Stimulated activated naive B cell treated with anti-CD40 and anti-IgM and Interleukin-4, amounts not matched to agents 10 μg/mL and 1 μg/mL and 100 μg/mL, for 72 hours (primary cell): Measurements from ENCODE around the gene UBE2A.

Experiments used
- ATAC-seq, 2 donors: fragments of 150-1000 bp; cut with Tn5 transposase; replicated peaks; 2 replicates each; pipeline ENCODE4 v1.10.0; 2021; ENCODE audit warnings: moderate library complexity in 1 of 2
- DNase-seq: peaks from one replicate; pipeline ENCODE4 v3.0.0; 2021
- H3K27ac Mint-ChIP-seq: one replicate; pipeline ENCODE4 v1.8.0; 2022; ENCODE audit warnings: mild to moderate bottlenecking, mixed read lengths
- H3K27me3 Mint-ChIP-seq, 2 donors: one replicate each; pipeline ENCODE4 v1.8.0; 2022; ENCODE audit warnings: mixed read lengths in 2 of 2
- H3K36me3 Mint-ChIP-seq, 2 donors: one replicate each; pipeline ENCODE4 v1.8.0; 2022; ENCODE audit warnings: mixed read lengths in 2 of 2, mild to moderate bottlenecking in 1 of 2
- H3K4me1 Mint-ChIP-seq, 2 donors: one replicate each; pipeline ENCODE4 v1.8.0; 2022; ENCODE audit warnings: mixed read lengths in 2 of 2, mild to moderate bottlenecking in 1 of 2
- H3K4me3 Mint-ChIP-seq, 2 donors: one replicate each; pipeline ENCODE4 v1.8.0; 2022; ENCODE audit warnings: mild to moderate bottlenecking in 2 of 2, mixed read lengths in 2 of 2, moderate library complexity in 1 of 2
- H3K9me3 Mint-ChIP-seq, 2 donors: one replicate each; pipeline ENCODE4 v1.8.0; 2022; ENCODE audit warnings: mixed read lengths in 2 of 2, mild to moderate bottlenecking in 1 of 2

Gene UBE2A

GRCh38 chrX:119583431-119584059 is 9.2 kb downstream of the UBE2A start:
- peak overlapping the region; percentile 21 for H3K27ac Mint-ChIP-seq

DNA sequence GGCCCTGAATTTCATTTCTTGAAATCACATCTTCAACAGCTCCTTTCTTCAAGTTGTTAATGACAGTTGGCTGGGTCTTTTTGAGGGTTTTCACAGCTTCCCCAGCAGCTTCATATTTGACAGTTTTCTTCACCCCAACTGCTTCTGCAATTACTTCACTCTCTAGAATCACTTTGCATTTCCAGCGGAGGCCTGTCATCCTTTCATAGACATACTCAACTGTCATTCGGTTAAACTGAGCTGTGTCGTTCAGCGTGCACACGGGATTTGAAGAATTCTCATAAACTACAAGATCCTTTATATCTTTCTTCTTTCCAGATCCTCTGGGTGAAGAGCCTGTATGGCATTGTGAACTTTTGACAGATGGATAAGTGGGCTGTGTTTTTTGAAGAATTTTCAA is 15.4 kb downstream of the UBE2A start:
- H3K9me3 Mint-ChIP-seq, result no peaks in the 10 kb centered on the region
- no peak overlapping the region for H3K4me3 Mint-ChIP-seq
- H3K27me3 Mint-ChIP-seq, result no peaks in the 10 kb centered on the region
- ATAC-seq, result no peak
- no peak overlapping the region for H3K27ac Mint-ChIP-seq
- peaks cover 8 to 16% of the 10 kb centered on the region in 2 donors for H3K36me3 Mint-ChIP-seq
- DNase-seq, result no peak
- peaks cover 0 to 4% of the 10 kb centered on the region in 2 donors for H3K4me1 Mint-ChIP-seq

More at GRCh38 chrX:119583431-119584059, 9.2 kb downstream of the UBE2A start:
- peaks cover 0 to 5% of the 10 kb centered on the region in 2 donors for H3K36me3 Mint-ChIP-seq
- ATAC-seq (no peak), DNase-seq (no peak)
- H3K4me1 Mint-ChIP-seq, result peaks cover 5 to 24% of the 10 kb centered on the region in 2 donors
- H3K27me3 Mint-ChIP-seq, result no peaks in the 10 kb centered on the region
- no peaks in the 10 kb centered on the region for H3K9me3 Mint-ChIP-seq
- H3K4me3 Mint-ChIP-seq, result no peak overlapping the region

- H3K27ac Mint-ChIP-seq, result no peak overlapping the region
These were observed 28.4 kb downstream of the UBE2A start for GRCh38 chrX:119602701-119603255.

DNA sequence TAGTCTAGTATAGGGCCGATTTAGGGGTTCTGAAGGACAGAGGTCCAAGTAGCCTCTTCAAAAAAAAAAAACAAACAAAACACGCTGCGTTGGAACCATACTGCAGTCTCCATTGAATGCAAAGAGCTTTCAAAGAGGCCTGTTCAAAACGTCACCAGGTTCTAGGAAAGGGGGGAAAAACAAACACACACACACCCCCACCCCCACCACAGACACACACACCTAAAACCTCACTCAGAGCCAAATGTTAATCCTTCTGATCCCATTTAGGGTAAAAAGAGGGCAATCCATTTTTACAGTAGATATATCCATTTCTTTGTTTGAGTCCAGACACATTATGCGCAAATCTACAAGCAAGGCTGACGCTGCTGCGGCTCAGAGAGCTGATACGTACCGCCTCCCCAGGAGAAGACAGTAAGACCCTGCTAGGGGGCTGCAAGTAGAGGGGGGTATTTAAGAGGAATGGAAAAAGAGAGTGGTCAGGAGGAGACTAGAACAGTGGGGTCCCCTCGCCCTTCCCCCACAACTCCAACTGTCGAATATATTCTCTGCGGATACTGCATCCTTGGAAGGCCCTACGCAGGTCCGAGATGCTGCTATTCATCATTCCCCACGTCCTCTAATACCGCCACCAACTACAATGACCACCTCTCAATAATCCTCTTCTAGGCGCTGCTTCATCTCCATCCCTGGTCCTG is 30.6 kb downstream of the UBE2A start:
- Mint-ChIP-seq H3K9me3 (no peaks in the 10 kb centered on the region), H3K4me3 (peak overlapping the region; percentile 96 to 99), H3K36me3 (peaks cover 3 to 24% of the 10 kb centered on the region in 2 donors), H3K27me3 (peaks cover 0 to 20% of the 10 kb centered on the region in 2 donors), H3K27ac (peak overlapping the region; percentile 96), H3K4me1 (peaks cover 16 to 17% of the 10 kb centered on the region in 2 donors)
- ATAC-seq (no peak), DNase-seq (no peak)

More at GRCh38 chrX:119602701-119603255, 28.4 kb downstream of the UBE2A start:
- DNase-seq (no peak), ATAC-seq (no peak)
- Mint-ChIP-seq H3K36me3 (peaks cover 6 to 28% of the 10 kb centered on the region in 2 donors), H3K4me3 (no peak overlapping the region), H3K27me3 (peaks cover 0 to 20% of the 10 kb centered on the region in 2 donors), H3K4me1 (peaks cover 16 to 18% of the 10 kb centered on the region in 2 donors), H3K9me3 (no peaks in the 10 kb centered on the region)

DNA sequence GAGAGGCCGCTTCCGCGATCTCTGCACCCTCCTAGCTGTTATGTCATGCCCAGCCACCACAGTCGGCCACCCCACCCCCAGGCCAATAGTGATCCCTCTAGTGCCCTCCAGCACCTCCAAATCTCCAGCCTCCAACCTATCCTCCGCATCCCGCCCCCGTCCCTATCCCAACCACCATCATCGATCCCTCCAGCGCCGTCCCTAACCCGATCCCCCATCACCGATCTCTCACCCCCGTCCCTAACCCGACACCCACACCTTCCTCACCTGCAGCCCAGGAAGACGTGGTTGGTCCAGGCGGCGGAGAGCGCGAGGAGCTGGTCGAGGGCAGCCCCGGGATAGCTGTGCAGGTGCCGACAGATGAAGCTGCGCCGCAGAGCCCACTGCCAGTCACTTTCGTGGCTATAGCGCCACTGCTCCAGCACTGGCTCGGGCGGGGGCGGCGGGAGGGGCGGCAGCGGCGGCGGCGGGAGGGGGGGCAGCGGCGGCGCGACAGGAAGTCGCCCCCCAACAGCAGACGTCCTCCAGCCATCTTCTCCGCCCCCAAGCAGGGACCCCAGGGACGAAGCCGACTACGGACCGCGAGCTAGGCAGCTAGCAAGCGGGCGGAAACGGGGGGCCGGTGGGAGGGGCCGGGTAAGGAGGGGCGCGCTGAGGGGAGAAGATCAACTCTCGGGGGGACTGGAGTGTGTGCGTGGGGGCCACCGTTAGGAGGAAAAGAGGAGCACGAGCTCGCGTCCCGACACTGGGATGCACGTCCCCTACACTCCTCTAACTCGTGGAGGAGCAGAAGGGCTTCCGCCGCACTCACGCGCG is 31.3 kb downstream of the UBE2A start:
- peaks cover 16 to 18% of the 10 kb centered on the region in 2 donors for H3K4me1 Mint-ChIP-seq
- H3K9me3 Mint-ChIP-seq, result no peaks in the 10 kb centered on the region

GRCh38 chrX:119606280-119607017 is 32.1 kb downstream of the UBE2A start, which contains the start of gene NKRF:
NKRF (minus strand) TSS chrX:119606424.
- peak; percentile 85 to 86 for ATAC-seq
- peaks cover 3 to 20% of the 10 kb centered on the region in 2 donors for H3K36me3 Mint-ChIP-seq

More for the DNA sequence above, 31.3 kb downstream of the UBE2A start:
- peak overlapping the region; percentile 96 to 99 for H3K4me3 Mint-ChIP-seq
- H3K36me3 Mint-ChIP-seq, result peaks cover 3 to 24% of the 10 kb centered on the region in 2 donors
- DNase-seq, result no peak
- H3K27me3 Mint-ChIP-seq, result peaks cover 0 to 20% of the 10 kb centered on the region in 2 donors
- H3K27ac Mint-ChIP-seq, result peak overlapping the region; percentile 97
- peak; percentile 66 to 68 for ATAC-seq

DNA sequence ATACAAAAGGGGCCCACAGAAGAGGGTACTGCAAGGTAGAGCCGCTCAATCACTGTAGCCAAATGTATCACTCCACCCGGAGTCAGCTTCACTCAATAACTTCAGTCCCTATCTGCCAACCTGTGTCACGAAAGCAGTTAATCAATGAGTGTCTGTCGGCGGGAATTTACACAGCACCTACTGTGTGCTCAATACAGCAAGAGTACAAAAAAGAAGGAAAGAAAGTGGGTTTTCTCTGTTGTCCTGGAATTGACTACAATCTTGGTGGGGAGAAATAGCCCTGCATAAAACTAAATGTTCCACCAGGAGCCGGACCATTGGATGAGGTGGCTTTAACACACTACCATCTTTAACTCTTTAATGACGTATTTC is 32.6 kb downstream of the UBE2A start:
- DNase-seq (no peak), ATAC-seq (no peak)
- Mint-ChIP-seq H3K9me3 (no peaks in the 10 kb centered on the region), H3K27me3 (peaks cover 0 to 20% of the 10 kb centered on the region in 2 donors), H3K4me1 (peaks cover 16% of the 10 kb centered on the region in 2 donors), H3K27ac (peak overlapping the region; percentile 97), H3K4me3 (peak overlapping the region; percentile 93 to 99), H3K36me3 (peaks cover 3 to 16% of the 10 kb centered on the region in 2 donors)

More at GRCh38 chrX:119606280-119607017, 32.1 kb downstream of the UBE2A start, which contains the start of gene NKRF:
- peaks cover 0 to 20% of the 10 kb centered on the region in 2 donors for H3K27me3 Mint-ChIP-seq
- H3K9me3 Mint-ChIP-seq, result no peaks in the 10 kb centered on the region
- DNase-seq, result peak; percentile 87
- peak within 1 kb of the TSS; percentile 97 for H3K27ac Mint-ChIP-seq
- H3K4me3 Mint-ChIP-seq, result peak within 1 kb of the TSS; percentile 96 to 99
- H3K4me1 Mint-ChIP-seq, result peaks cover 16 to 18% of the 10 kb centered on the region in 2 donors

DNA sequence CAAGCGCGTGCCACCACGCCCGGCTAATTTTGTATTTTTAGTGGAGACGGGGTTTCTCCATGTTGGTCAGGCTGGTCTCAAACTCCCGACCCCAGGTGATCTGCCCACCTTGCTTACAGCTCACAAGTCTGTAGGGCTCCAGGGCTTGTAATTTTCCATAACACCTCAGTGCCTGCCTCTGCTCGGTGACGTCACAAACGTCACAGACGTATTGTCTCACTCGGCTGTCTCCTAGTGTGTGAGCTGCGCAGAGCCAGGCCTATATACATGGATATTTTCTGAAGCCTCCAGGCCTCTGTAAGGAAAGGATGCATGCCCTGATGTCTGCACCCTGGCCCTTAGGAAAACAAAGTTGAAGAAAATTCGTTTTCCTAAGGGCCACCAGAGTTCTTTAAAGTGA is 40.4 kb downstream of the UBE2A start:
- Mint-ChIP-seq H3K4me1 (peaks cover 42 to 53% of the 10 kb centered on the region in 2 donors), H3K4me3 (no peak overlapping the region), H3K9me3 (no peaks in the 10 kb centered on the region), H3K27me3 (no peaks in the 10 kb centered on the region), H3K27ac (peak overlapping the region; percentile 69), H3K36me3 (peaks cover 10 to 24% of the 10 kb centered on the region in 2 donors)
- DNase-seq (no peak), ATAC-seq (no peak)

- peak overlapping the region; percentile 48 to 66 for H3K4me3 Mint-ChIP-seq
- DNase-seq, result peak; percentile 61
- H3K27ac Mint-ChIP-seq, result peak overlapping the region; percentile 90
- no peaks in the 10 kb centered on the region for H3K27me3 Mint-ChIP-seq
- peaks cover 45 to 65% of the 10 kb centered on the region in 2 donors for H3K4me1 Mint-ChIP-seq
- H3K36me3 Mint-ChIP-seq, result peaks cover 14 to 37% of the 10 kb centered on the region in 2 donors
- no peaks in the 10 kb centered on the region for H3K9me3 Mint-ChIP-seq
- peak; percentile 75 to 76 for ATAC-seq
These were observed 43.3 kb downstream of the UBE2A start for GRCh38 chrX:119617517-119618164.

- Mint-ChIP-seq H3K9me3 (no peaks in the 10 kb centered on the region), H3K27me3 (no peaks in the 10 kb centered on the region), H3K4me1 (peaks cover 45 to 63% of the 10 kb centered on the region in 2 donors), H3K27ac (peak overlapping the region; percentile 90), H3K4me3 (peak overlapping the region; percentile 47 to 66), H3K36me3 (peaks cover 14 to 37% of the 10 kb centered on the region in 2 donors)
- ATAC-seq (peak; percentile 68 to 71), DNase-seq (peak; percentile 47)
These were observed 44.1 kb downstream of the UBE2A start for GRCh38 chrX:119618439-119618838.

GRCh38 chrX:119622356-119623232 is 48.2 kb downstream of the UBE2A start:
- peaks cover 38 to 39% of the 10 kb centered on the region in 2 donors for H3K4me1 Mint-ChIP-seq
- DNase-seq (no peak), ATAC-seq (no peak)
- H3K4me3 Mint-ChIP-seq, result no peak overlapping the region
- no peaks in the 10 kb centered on the region for H3K27me3 Mint-ChIP-seq
- peaks cover 16 to 39% of the 10 kb centered on the region in 2 donors for H3K36me3 Mint-ChIP-seq
- no peak overlapping the region for H3K27ac Mint-ChIP-seq
- no peaks in the 10 kb centered on the region for H3K9me3 Mint-ChIP-seq

DNA sequence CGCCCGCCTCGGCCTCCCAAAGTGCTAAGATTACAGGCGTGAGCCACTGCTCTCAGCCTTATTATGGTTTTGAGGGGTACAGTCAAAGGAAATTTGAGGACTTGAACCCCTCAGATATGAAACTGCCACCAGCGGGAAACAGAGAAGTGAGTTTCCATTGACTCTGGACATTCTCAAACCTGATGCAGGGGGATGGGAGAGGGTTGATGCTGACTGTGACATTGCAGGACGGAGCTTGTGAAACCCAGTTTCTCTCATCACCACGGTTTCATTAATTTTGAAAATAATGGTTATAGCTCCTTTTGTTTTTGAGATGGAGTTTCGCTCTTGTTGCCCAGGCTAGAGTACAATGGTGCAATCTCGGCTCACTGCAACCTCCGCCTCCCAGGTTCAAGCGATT is 50.1 kb downstream of the UBE2A start:
- DNase-seq (no peak), ATAC-seq (no peak)
- peaks cover 21 to 22% of the 10 kb centered on the region in 2 donors for H3K4me1 Mint-ChIP-seq
- H3K36me3 Mint-ChIP-seq, result peaks cover 20 to 45% of the 10 kb centered on the region in 2 donors
- H3K4me3 Mint-ChIP-seq, result no peak overlapping the region
- no peak overlapping the region for H3K27ac Mint-ChIP-seq
- no peaks in the 10 kb centered on the region for H3K27me3 Mint-ChIP-seq
- no peaks in the 10 kb centered on the region for H3K9me3 Mint-ChIP-seq
